GM23338 (cell line): ENCODE data around the gene HNRNPAB. TPM values are rescaled to one million over a fixed set of nuclear protein-coding genes. Genes with fewer than 3 reads are reported as not detected.

Experiments used
- CREB1 ChIP-seq: fragments of 250-450 bp; sonication (Bioruptor Pico); IDR thresholded peaks from 2 replicates; pipeline ENCODE4 v1.5.0; 2020; ENCODE audit warnings: low read depth, mild to moderate bottlenecking, moderate library complexity
- STAT1 ChIP-seq: IDR thresholded peaks from one replicate; pipeline ENCODE4 v1.6.1; 2016; ENCODE audit warnings: antibody characterized with exemption; ENCODE audit not compliant: unreplicated experiment
- ZNF114 ChIP-seq: fragments of 250-450 bp; sonication (Bioruptor Pico); IDR thresholded peaks from 2 replicates; pipeline ENCODE4 v1.5.0; 2020; ENCODE audit warnings: mild to moderate bottlenecking, moderate library complexity
- polyA plus RNA-seq: library from polyadenylated mRNA; unstranded; fragments of >200 nt; fragmentation: Nextera tagmentation; extraction: Ambion mirVana; gene quantifications from 2 replicates; pipeline ENCODE4 v1.2.1, GENCODE V29; 2016
- total RNA-seq: library from RNA; depleted of rRNA; stranded (reverse); fragments of >200 nt; shearing (Covaris generic); gene quantifications from 2 replicates; pipeline ENCODE4 v1.2.3, GENCODE V29; 2014
- TF ChIP-seq, protein P1 (sequence below): fragments of 250-450 bp; sonication (Bioruptor Pico); IDR thresholded peaks from 2 replicates; pipeline ENCODE4 v1.5.0; 2020; ENCODE audit warnings: mild to moderate bottlenecking, moderate library complexity
- TF ChIP-seq, protein P2 (sequence below), 2 experiments: fragments of 200-600 bp in 1 of 2; sonication (generic) in 1 of 2; conservative IDR thresholded peaks; 2 replicates each; pipeline versions ENCODE4 v1.5.1 to v1.6.1; 2016 to 2017; ENCODE audit warnings: antibody characterized with exemption in 2 of 2, low read depth in 2 of 2, mild to moderate bottlenecking in 2 of 2, moderate library complexity in 1 of 2
- TF ChIP-seq, protein P3 (sequence below): IDR thresholded peaks from one replicate; pipeline ENCODE4 v1.6.1; 2018; ENCODE audit warnings: antibody characterized with exemption; ENCODE audit not compliant: unreplicated experiment

The HNRNPAB gene
- total and polyA plus RNA-seq, 2 experiments from 2014 or later = 304 to 579 TPM

DNA sequence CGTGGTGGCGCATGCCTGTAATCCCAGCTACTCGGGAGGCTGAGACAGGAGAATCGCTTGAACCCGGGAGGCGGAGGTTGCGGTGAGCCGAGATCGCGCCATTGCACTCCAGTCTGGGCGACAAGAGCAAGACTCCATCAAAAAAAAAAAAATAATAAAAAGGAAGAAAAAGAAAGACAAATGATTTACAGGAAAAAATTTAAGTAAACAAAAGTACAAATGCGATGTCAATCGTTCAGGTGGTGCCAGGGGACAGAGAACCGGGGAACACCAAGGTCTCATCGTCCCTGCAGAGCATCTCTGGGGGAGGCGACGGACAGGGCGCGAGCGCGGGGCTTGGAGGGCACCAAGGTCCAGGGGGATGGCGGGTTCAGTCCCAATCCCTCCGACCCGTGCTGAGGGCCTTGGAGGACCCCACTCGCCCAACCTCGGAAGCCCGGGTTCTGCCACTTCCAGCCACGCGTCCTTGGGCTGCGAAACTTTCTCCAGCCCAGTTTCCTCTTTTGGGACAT, 607 bp upstream of the HNRNPAB start (continued):
- TF ChIP-seq, protein P1, sequence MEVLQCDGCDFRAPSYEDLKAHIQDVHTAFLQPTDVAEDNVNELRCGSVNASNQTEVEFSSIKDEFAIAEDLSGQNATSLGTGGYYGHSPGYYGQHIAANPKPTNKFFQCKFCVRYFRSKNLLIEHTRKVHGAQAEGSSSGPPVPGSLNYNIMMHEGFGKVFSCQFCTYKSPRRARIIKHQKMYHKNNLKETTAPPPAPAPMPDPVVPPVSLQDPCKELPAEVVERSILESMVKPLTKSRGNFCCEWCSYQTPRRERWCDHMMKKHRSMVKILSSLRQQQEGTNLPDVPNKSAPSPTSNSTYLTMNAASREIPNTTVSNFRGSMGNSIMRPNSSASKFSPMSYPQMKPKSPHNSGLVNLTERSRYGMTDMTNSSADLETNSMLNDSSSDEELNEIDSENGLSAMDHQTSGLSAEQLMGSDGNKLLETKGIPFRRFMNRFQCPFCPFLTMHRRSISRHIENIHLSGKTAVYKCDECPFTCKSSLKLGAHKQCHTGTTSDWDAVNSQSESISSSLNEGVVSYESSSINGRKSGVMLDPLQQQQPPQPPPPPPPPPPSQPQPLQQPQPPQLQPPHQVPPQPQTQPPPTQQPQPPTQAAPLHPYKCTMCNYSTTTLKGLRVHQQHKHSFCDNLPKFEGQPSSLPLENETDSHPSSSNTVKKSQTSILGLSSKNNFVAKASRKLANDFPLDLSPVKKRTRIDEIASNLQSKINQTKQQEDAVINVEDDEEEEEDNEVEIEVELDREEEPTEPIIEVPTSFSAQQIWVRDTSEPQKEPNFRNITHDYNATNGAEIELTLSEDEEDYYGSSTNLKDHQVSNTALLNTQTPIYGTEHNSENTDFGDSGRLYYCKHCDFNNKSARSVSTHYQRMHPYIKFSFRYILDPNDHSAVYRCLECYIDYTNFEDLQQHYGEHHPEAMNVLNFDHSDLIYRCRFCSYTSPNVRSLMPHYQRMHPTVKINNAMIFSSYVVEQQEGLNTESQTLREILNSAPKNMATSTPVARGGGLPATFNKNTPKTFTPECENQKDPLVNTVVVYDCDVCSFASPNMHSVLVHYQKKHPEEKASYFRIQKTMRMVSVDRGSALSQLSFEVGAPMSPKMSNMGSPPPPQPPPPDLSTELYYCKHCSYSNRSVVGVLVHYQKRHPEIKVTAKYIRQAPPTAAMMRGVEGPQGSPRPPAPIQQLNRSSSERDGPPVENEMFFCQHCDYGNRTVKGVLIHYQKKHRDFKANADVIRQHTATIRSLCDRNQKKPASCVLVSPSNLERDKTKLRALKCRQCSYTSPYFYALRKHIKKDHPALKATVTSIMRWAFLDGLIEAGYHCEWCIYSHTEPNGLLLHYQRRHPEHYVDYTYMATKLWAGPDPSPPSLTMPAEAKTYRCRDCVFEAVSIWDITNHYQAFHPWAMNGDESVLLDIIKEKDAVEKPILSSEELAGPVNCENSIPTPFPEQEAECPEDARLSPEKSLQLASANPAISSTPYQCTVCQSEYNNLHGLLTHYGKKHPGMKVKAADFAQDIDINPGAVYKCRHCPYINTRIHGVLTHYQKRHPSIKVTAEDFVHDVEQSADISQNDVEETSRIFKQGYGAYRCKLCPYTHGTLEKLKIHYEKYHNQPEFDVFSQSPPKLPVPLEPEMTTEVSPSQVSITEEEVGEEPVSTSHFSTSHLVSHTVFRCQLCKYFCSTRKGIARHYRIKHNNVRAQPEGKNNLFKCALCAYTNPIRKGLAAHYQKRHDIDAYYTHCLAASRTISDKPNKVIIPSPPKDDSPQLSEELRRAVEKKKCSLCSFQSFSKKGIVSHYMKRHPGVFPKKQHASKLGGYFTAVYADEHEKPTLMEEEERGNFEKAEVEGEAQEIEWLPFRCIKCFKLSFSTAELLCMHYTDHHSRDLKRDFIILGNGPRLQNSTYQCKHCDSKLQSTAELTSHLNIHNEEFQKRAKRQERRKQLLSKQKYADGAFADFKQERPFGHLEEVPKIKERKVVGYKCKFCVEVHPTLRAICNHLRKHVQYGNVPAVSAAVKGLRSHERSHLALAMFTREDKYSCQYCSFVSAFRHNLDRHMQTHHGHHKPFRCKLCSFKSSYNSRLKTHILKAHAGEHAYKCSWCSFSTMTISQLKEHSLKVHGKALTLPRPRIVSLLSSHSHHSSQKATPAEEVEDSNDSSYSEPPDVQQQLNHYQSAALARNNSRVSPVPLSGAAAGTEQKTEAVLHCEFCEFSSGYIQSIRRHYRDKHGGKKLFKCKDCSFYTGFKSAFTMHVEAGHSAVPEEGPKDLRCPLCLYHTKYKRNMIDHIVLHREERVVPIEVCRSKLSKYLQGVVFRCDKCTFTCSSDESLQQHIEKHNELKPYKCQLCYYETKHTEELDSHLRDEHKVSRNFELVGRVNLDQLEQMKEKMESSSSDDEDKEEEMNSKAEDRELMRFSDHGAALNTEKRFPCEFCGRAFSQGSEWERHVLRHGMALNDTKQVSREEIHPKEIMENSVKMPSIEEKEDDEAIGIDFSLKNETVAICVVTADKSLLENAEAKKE (CRISPR knock-in tag) = no peak
- TF ChIP-seq STAT1 = no peak
- TF ChIP-seq, protein P2, sequence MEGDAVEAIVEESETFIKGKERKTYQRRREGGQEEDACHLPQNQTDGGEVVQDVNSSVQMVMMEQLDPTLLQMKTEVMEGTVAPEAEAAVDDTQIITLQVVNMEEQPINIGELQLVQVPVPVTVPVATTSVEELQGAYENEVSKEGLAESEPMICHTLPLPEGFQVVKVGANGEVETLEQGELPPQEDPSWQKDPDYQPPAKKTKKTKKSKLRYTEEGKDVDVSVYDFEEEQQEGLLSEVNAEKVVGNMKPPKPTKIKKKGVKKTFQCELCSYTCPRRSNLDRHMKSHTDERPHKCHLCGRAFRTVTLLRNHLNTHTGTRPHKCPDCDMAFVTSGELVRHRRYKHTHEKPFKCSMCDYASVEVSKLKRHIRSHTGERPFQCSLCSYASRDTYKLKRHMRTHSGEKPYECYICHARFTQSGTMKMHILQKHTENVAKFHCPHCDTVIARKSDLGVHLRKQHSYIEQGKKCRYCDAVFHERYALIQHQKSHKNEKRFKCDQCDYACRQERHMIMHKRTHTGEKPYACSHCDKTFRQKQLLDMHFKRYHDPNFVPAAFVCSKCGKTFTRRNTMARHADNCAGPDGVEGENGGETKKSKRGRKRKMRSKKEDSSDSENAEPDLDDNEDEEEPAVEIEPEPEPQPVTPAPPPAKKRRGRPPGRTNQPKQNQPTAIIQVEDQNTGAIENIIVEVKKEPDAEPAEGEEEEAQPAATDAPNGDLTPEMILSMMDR (conservative IDR thresholded peaks at IDR 0.05; ENCODE audit: low read depth in 2 of 2) = no peak
- TF ChIP-seq, protein P3, sequence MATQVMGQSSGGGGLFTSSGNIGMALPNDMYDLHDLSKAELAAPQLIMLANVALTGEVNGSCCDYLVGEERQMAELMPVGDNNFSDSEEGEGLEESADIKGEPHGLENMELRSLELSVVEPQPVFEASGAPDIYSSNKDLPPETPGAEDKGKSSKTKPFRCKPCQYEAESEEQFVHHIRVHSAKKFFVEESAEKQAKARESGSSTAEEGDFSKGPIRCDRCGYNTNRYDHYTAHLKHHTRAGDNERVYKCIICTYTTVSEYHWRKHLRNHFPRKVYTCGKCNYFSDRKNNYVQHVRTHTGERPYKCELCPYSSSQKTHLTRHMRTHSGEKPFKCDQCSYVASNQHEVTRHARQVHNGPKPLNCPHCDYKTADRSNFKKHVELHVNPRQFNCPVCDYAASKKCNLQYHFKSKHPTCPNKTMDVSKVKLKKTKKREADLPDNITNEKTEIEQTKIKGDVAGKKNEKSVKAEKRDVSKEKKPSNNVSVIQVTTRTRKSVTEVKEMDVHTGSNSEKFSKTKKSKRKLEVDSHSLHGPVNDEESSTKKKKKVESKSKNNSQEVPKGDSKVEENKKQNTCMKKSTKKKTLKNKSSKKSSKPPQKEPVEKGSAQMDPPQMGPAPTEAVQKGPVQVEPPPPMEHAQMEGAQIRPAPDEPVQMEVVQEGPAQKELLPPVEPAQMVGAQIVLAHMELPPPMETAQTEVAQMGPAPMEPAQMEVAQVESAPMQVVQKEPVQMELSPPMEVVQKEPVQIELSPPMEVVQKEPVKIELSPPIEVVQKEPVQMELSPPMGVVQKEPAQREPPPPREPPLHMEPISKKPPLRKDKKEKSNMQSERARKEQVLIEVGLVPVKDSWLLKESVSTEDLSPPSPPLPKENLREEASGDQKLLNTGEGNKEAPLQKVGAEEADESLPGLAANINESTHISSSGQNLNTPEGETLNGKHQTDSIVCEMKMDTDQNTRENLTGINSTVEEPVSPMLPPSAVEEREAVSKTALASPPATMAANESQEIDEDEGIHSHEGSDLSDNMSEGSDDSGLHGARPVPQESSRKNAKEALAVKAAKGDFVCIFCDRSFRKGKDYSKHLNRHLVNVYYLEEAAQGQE = no peak
- TF ChIP-seq CREB1 (CRISPR knock-in tag) = no peak
- no peak for TF ChIP-seq ZNF114 (CRISPR knock-in tag)
